GM18520 (cell line): ENCODE results near the gene PCDHA5.

Experiments
- ATAC-seq: cut with Tn5 transposase; IDR thresholded peaks from one replicate; pipeline ENCODE4 v1.9.1; 2021; ENCODE audit not compliant: unreplicated experiment

The PCDHA5 gene

GRCh38 chr5:140857987-140858240 lies 36.5 kb downstream of the PCDHA5 start:
- ATAC-seq, result no peak

GRCh38 chr5:140862441-140863295 lies 41.3 kb downstream of the PCDHA5 start:
- no peak for ATAC-seq

- ATAC-seq, result no peak
Measured at GRCh38 chr5:140868721-140869554, 47.5 kb downstream of the PCDHA5 start, which contains the start of gene PCDHA11. Gene PCDHA11, plus strand, starts transcription at chr5:140868957. Its CDS starts 147 bp downstream, at chr5:140869104.

GRCh38 chr5:140869555-140869886 lies 48.1 kb downstream of the PCDHA5 start:
- ATAC-seq, result no peak

- no peak for ATAC-seq
Measured at GRCh38 chr5:140870221-140871201, 49.1 kb downstream of the PCDHA5 start.
